SH-SY5Y (cell line): ENCODE results near the gene SHOC1.

ENCODE experiments used
- GATA2 ChIP-seq: IDR thresholded peaks from 2 replicates; pipeline ENCODE4 v1.6.1; 2011; ENCODE audit warnings: mild to moderate bottlenecking, low read depth, low read length
- GATA3 ChIP-seq: IDR thresholded peaks from 2 replicates; pipeline ENCODE4 v1.6.1; 2011; ENCODE audit warnings: low read depth, mild to moderate bottlenecking, low read length, moderate library complexity

The SHOC1 gene

GRCh38 chr9:111783857-111784256 is 10.9 kb downstream of the SHOC1 start:
- TF ChIP-seq GATA2 (no peak), GATA3 (no peak)

DNA sequence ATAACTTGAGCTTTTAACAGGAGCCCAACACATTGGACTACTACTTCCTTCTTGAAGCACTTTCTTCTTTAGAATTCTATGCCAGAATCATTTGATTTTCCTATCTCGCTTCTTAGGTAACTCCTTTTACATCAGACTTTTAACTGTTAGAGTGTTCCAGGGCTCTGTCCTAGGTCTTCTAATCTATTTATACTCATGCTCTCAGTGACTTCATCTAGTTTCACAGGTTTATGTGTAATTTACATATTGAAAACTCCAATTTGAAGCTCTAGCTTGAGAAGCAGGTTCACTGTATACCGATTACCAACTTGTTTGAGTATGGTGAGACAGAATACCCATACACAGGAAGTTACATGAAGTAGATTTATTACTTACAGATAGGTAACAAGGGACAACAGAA is 11.3 kb downstream of the SHOC1 start:
- TF ChIP-seq GATA3 = no peak
- no peak for TF ChIP-seq GATA2

- TF ChIP-seq GATA3 (no peak), GATA2 (no peak)
Observed at GRCh38 chr9:111766066-111766465, 28.7 kb downstream of the SHOC1 start.

DNA sequence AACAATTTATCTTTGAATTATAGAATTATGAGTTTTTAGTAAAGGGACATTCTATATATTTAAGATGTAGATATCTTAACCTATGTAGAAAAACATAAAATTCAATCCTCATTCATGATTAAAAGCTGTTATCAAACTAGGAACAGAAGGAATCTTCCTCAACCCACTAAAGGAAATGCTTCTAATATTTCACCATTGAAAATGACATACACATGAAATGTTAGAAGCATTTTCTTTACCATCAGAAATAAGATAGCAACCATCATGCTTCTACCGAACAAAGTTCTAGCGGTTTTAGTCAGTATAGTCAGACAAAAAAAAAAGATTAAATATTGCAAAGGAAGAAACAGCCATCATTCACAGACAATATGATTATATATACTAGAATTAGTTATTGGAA is 32.2 kb downstream of the SHOC1 start:
- TF ChIP-seq GATA3 (no peak), GATA2 (no peak)

DNA sequence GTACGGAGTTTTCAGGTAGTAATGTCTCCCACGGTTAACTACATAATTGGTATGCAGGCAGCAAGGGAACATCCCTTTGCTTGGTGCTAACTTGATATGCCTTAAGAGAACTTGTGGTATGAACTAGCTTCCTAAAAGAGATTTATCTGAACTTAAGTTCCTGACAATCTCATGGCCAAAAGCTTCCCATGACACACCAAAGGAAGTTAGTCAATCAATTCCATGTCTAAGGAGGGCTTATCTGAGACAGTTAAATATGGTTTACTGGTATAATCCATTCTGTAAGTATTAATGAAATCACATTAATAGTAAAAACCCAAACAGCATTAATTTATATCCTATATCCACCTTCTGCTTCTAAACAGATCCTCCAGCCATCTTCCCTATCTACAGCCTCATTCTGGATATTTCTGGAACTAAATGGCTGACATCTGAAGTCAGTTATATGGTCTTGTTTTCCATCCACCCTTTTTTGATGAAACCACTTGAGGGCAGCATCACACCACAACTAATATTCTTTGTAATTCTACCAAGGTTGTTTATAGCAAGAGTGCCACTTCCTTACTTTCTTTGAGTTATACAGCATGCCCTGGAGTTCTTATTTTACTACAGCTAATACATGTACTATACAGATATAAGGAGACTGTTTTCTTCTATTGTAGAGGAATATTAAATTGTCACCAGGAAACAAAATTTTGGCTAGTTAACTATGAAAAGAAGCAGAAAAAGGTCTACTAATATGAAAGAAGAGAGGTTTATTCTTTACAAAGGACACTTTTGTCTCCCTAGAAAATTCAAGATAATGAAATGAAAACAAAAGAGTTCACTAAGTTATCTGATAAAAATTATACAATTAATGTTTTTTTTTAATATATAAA is 34.7 kb downstream of the SHOC1 start:
- no peak for TF ChIP-seq GATA2
- no peak for TF ChIP-seq GATA3

DNA sequence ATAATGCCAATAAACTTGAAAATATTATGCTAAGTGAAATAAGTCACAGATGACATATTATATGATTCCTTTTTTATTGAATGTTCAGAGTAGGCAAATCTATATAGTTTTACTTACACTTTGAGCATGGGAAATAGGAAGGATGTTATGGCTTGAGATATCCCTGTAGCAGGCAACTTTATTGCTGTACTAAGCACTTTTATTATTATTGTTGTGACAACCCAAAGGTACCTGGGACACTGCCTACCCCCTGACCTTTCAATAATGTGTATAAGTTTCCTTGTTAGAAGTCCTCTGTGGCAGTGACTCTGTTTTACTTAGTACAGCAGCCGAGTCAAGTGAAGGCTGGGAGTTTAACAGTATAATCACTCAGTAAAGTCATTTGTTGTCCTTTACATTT is 39.9 kb downstream of the SHOC1 start:
- TF ChIP-seq GATA3 (no peak), GATA2 (no peak)

GRCh38 chr9:111752455-111752854 is 42.3 kb downstream of the SHOC1 start:
- TF ChIP-seq GATA3 = no peak
- no peak for TF ChIP-seq GATA2
